ENCODE data around the gene SPIC.

Gene SPIC

DNA sequence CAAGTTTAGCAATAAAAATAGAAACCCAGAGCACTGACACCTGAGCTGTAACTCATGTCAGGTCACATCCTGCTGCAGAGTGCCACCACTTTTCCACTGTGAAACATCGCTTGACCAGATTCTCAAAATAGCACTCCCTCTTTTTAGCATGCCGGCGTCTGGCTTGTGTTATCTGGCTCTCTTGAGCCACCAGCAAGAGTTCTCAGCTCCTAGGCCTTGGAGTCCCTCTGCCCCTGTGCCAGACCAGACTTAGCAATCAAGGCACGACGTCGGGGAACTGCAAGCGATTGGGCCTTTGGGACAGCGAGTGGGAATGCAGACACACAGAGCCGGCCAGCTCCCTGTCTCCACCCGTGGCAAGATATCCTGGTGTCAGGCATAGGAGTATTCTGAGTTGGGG is 52.5 kb downstream of the SPIC start:
- H3K36me3 ChIP-seq (ENCODE audit: control insufficient read depth, insufficient read depth, low read length) = no peaks in the 10 kb centered on the region
- WGBS (ENCODE audit: insufficient coverage, insufficient read length) = no CpG with 5 or more reads among the region's 10 CpGs
- DNase-seq (ENCODE audit: low read depth, low spot score) = no peak
- H3K4me3 ChIP-seq (ENCODE audit: low read length) = no peak overlapping the region
- H3K9me3 ChIP-seq (ENCODE audit: control insufficient read depth, insufficient read depth, low read length) = no peaks in the 10 kb centered on the region
- H3K4me1 ChIP-seq (ENCODE audit: control insufficient read depth, insufficient read depth, low read length) = no peaks in the 10 kb centered on the region
- H3K27ac ChIP-seq (ENCODE audit: low read length) = no peak overlapping the region
- H3K27me3 ChIP-seq (ENCODE audit: control insufficient read depth, insufficient read depth, low read length) = no peaks in the 10 kb centered on the region

- no CpG with 5 or more reads among the region's 2 CpGs for WGBS (ENCODE audit: insufficient coverage, insufficient read length)
- no peaks in the 10 kb centered on the region for H3K9me3 ChIP-seq (ENCODE audit: control insufficient read depth, insufficient read depth, low read length)
- no peak overlapping the region for H3K4me3 ChIP-seq (ENCODE audit: low read length)
- H3K27me3 ChIP-seq (ENCODE audit: control insufficient read depth, insufficient read depth, low read length) = no peaks in the 10 kb centered on the region
- H3K4me1 ChIP-seq (ENCODE audit: control insufficient read depth, insufficient read depth, low read length) = no peaks in the 10 kb centered on the region
- no peak for DNase-seq (ENCODE audit: low read depth, low spot score)
- no peak overlapping the region for H3K27ac ChIP-seq (ENCODE audit: low read length)
- H3K36me3 ChIP-seq (ENCODE audit: control insufficient read depth, insufficient read depth, low read length) = no peaks in the 10 kb centered on the region
Observed at GRCh38 chr12:101536069-101536674, 61.0 kb downstream of the SPIC start.

All from iPS DF 6.9 (cell line).